ENCODE data around the gene ETV3.

ETV3 gene

DNA sequence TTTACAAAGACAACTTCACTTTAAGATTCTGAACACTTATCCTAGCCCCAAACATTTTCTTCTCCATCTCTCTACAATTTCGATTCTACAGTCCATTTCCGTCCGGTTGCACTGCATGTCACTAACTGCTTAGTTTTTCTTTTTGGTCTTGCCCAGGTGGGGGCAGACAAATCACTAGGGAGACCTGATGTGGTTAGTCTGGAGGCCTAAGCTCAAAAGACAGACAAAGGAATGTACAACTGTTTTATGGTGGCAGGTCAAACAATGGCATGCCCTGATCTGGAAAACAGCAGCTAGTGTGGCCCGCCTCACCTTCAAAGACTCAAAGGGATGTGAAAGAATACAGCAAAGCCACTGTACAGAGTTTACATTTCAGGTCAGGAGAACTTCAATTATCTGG lies 3.8 kb downstream of the ETV3 start (continued):
- TF ChIP-seq BACH2 (CRISPR knock-in tag; IDR thresholded peaks at IDR 0.05; ENCODE audit: borderline replicate concordance): no peak

DNA sequence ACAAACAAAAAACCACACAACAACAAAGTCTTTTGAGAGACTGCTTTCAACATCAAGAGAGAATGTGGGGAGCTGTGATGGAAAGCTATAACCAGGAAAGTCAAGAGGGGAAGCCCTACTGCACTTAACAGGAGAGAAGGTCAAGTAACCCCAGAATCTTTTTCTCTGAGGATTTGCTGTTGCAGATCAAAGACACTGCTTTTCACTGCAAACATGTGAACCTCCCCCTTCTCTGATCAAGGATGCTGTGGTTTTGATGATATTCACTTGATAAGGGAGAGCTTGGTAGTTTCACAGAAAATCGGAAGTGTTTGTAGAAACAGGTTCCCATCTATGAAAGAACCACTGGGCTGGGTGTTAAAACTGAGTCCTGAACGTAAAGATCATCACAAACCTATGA lies 4.8 kb downstream of the ETV3 start:
- no peak for ATAC-seq
- no peak for TF ChIP-seq ZNF70 (CRISPR knock-in tag; IDR thresholded peaks at IDR 0.05)
- no peak for TF ChIP-seq PPARA (CRISPR knock-in tag; IDR thresholded peaks at IDR 0.05; ENCODE audit: borderline replicate concordance)
- TF ChIP-seq, protein P1, sequence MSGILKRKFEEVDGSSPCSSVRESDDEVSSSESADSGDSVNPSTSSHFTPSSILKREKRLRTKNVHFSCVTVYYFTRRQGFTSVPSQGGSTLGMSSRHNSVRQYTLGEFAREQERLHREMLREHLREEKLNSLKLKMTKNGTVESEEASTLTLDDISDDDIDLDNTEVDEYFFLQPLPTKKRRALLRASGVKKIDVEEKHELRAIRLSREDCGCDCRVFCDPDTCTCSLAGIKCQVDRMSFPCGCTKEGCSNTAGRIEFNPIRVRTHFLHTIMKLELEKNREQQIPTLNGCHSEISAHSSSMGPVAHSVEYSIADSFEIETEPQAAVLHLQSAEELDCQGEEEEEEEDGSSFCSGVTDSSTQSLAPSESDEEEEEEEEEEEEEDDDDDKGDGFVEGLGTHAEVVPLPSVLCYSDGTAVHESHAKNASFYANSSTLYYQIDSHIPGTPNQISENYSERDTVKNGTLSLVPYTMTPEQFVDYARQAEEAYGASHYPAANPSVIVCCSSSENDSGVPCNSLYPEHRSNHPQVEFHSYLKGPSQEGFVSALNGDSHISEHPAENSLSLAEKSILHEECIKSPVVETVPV (CRISPR knock-in tag; IDR thresholded peaks at IDR 0.05): no peak
- no peak for TF ChIP-seq RARB (CRISPR knock-in tag; IDR thresholded peaks at IDR 0.05)
- TF ChIP-seq GLIS3 (CRISPR knock-in tag; IDR thresholded peaks at IDR 0.05): no peak
- no peak for TF ChIP-seq SNAI2 (CRISPR knock-in tag; IDR thresholded peaks at IDR 0.05)
- no peak for TF ChIP-seq ZFP30 (CRISPR knock-in tag; IDR thresholded peaks at IDR 0.05)
- TF ChIP-seq TOX (CRISPR knock-in tag; IDR thresholded peaks at IDR 0.05; ENCODE audit: borderline replicate concordance): no peak
- TF ChIP-seq ARNTL (CRISPR knock-in tag; IDR thresholded peaks at IDR 0.05; ENCODE audit: borderline replicate concordance, low read depth): no peak
- no peak for TF ChIP-seq ZFP3 (CRISPR knock-in tag; IDR thresholded peaks at IDR 0.05)
- TF ChIP-seq OSR1 (CRISPR knock-in tag; IDR thresholded peaks at IDR 0.05): no peak
- TF ChIP-seq ESRRG (CRISPR knock-in tag; IDR thresholded peaks at IDR 0.05): no peak
- TF ChIP-seq CSDC2 (CRISPR knock-in tag; IDR thresholded peaks at IDR 0.05): no peak
- TF ChIP-seq ZC3H10 (CRISPR knock-in tag; IDR thresholded peaks at IDR 0.05): no peak
- no peak for TF ChIP-seq ISL1 (CRISPR knock-in tag; IDR thresholded peaks at IDR 0.05)

DNA sequence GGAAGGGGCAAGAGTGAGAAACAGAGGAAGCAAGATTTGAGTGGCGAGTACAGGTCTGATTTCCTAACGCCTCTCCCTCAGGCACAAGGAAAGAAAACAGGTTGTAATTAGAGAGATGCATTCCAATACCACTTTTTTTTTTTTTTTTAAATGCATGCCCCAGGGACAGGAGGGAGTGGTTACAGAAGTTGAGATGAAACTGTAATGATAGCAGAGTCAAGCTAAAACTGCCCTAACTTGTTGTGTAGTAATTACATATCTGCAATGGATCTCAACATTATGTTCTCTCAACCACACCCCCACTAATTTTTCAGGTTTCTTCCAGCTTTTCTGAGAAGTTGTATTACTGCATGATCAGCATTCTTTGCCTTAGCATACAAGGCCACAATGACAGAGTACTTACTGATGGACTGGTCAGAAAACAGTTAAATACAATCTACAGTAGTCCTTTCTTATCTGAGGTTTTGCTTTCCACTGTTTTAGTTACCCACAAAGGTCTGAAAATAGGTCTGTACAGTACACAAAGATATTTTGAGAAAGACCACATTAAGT lies 5.5 kb downstream of the ETV3 start:
- no peak for ATAC-seq
- TF ChIP-seq ZNF565 (CRISPR knock-in tag; conservative IDR thresholded peaks at IDR 0.05; ENCODE audit: low read depth): no peak
- TF ChIP-seq ARNTL (CRISPR knock-in tag; IDR thresholded peaks at IDR 0.05; ENCODE audit: borderline replicate concordance, low read depth): no peak
- TF ChIP-seq ESRRG (CRISPR knock-in tag; IDR thresholded peaks at IDR 0.05): no peak
- TF ChIP-seq ZFP30 (CRISPR knock-in tag; IDR thresholded peaks at IDR 0.05): no peak
- TF ChIP-seq, protein P2, sequence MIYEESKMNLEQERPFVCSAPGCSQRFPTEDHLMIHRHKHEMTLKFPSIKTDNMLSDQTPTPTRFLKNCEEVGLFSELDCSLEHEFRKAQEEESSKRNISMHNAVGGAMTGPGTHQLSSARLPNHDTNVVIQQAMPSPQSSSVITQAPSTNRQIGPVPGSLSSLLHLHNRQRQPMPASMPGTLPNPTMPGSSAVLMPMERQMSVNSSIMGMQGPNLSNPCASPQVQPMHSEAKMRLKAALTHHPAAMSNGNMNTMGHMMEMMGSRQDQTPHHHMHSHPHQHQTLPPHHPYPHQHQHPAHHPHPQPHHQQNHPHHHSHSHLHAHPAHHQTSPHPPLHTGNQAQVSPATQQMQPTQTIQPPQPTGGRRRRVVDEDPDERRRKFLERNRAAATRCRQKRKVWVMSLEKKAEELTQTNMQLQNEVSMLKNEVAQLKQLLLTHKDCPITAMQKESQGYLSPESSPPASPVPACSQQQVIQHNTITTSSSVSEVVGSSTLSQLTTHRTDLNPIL (CRISPR knock-in tag; IDR thresholded peaks at IDR 0.05; ENCODE audit: low read depth): no peak
- no peak for TF ChIP-seq RARB (CRISPR knock-in tag; IDR thresholded peaks at IDR 0.05)
- no peak for TF ChIP-seq ZC3H10 (CRISPR knock-in tag; IDR thresholded peaks at IDR 0.05)
- no peak for TF ChIP-seq ZFP3 (CRISPR knock-in tag; IDR thresholded peaks at IDR 0.05)
- TF ChIP-seq SNAI2 (CRISPR knock-in tag; IDR thresholded peaks at IDR 0.05): no peak
- TF ChIP-seq, protein P3, sequence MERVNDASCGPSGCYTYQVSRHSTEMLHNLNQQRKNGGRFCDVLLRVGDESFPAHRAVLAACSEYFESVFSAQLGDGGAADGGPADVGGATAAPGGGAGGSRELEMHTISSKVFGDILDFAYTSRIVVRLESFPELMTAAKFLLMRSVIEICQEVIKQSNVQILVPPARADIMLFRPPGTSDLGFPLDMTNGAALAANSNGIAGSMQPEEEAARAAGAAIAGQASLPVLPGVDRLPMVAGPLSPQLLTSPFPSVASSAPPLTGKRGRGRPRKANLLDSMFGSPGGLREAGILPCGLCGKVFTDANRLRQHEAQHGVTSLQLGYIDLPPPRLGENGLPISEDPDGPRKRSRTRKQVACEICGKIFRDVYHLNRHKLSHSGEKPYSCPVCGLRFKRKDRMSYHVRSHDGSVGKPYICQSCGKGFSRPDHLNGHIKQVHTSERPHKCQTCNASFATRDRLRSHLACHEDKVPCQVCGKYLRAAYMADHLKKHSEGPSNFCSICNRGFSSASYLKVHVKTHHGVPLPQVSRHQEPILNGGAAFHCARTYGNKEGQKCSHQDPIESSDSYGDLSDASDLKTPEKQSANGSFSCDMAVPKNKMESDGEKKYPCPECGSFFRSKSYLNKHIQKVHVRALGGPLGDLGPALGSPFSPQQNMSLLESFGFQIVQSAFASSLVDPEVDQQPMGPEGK (CRISPR knock-in tag; IDR thresholded peaks at IDR 0.05; ENCODE audit: borderline replicate concordance): no peak
- no peak for TF ChIP-seq GLIS3 (CRISPR knock-in tag; IDR thresholded peaks at IDR 0.05)
- TF ChIP-seq CSDC2 (CRISPR knock-in tag; IDR thresholded peaks at IDR 0.05): no peak
- TF ChIP-seq TCF4 (CRISPR knock-in tag; IDR thresholded peaks at IDR 0.05; ENCODE audit: borderline replicate concordance): no peak
- no peak for TF ChIP-seq ISL1 (CRISPR knock-in tag; IDR thresholded peaks at IDR 0.05)
- TF ChIP-seq OSR1 (CRISPR knock-in tag; IDR thresholded peaks at IDR 0.05): no peak
- TF ChIP-seq, protein P1 (CRISPR knock-in tag; IDR thresholded peaks at IDR 0.05): no peak
- no peak for TF ChIP-seq BACH2 (CRISPR knock-in tag; IDR thresholded peaks at IDR 0.05; ENCODE audit: borderline replicate concordance)
- no peak for TF ChIP-seq TOX (CRISPR knock-in tag; IDR thresholded peaks at IDR 0.05; ENCODE audit: borderline replicate concordance)
- TF ChIP-seq, protein P4, sequence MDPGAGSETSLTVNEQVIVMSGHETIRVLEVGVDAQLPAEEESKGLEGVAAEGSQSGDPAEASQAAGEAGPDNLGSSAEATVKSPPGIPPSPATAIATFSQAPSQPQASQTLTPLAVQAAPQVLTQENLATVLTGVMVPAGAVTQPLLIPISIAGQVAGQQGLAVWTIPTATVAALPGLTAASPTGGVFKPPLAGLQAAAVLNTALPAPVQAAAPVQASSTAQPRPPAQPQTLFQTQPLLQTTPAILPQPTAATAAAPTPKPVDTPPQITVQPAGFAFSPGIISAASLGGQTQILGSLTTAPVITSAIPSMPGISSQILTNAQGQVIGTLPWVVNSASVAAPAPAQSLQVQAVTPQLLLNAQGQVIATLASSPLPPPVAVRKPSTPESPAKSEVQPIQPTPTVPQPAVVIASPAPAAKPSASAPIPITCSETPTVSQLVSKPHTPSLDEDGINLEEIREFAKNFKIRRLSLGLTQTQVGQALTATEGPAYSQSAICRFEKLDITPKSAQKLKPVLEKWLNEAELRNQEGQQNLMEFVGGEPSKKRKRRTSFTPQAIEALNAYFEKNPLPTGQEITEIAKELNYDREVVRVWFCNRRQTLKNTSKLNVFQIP (CRISPR knock-in tag; IDR thresholded peaks at IDR 0.05; ENCODE audit: borderline replicate concordance, low read depth): no peak
- no peak for TF ChIP-seq ZNF70 (CRISPR knock-in tag; IDR thresholded peaks at IDR 0.05)

All from SK-N-SH treated with all-trans-retinoic acid at 6 μM for 48 hours (cell line).